Activated CD4-positive, CD25-positive, alpha-beta regulatory T cell treated with anti-CD3 and anti-CD28 coated beads, Interleukin-2, amount 50 U/mL, for 24 hours (primary cell): Measurements from ENCODE around the gene NLRC5.
"Not testable (repeated sequence)": the region's sequence is repeated elsewhere in the genome, so short reads cannot be mapped to it uniquely, and the experiment has no call there.

Source experiments
- ATAC-seq, 2 donors: fragments of 150-1000 bp; cut with Tn5 transposase; one replicate each; pipeline ENCODE4 v1.10.0; 2021; ENCODE audit warnings: mild to moderate bottlenecking in 1 of 2, moderate library complexity in 1 of 2

NLRC5 gene

GRCh38 chr16:56964243-56965148 lies 24.9 kb upstream of the NLRC5 start:
- peak; percentile 84 to 93 for ATAC-seq

- ATAC-seq, result no peak
Measured at GRCh38 chr16:56965149-56966092, 23.9 kb upstream of the NLRC5 start.

GRCh38 chr16:56966093-56966475 lies 23.3 kb upstream of the NLRC5 start:
- no peak for ATAC-seq

- ATAC-seq, result no peak
Measured at GRCh38 chr16:56967733-56968132, 21.6 kb upstream of the NLRC5 start.

- ATAC-seq, result no peak
Measured at GRCh38 chr16:56969769-56970168, 19.6 kb upstream of the NLRC5 start.

- ATAC-seq, result peak; percentile 57 to 64
Measured at GRCh38 chr16:56970934-56971767, 18.2 kb upstream of the NLRC5 start.

GRCh38 chr16:56971768-56972043 lies 17.7 kb upstream of the NLRC5 start:
- ATAC-seq, result no peak

- no peak for ATAC-seq
Measured at GRCh38 chr16:56972403-56973293, 16.7 kb upstream of the NLRC5 start.

- ATAC-seq, result no peak
Measured at GRCh38 chr16:56973294-56973689, 16.1 kb upstream of the NLRC5 start.

GRCh38 chr16:56973899-56974298 lies 15.5 kb upstream of the NLRC5 start:
- not testable (repeated sequence) for ATAC-seq

GRCh38 chr16:56974549-56975300 lies 14.6 kb upstream of the NLRC5 start:
- peak; percentile 17 to 29 for ATAC-seq

GRCh38 chr16:56975714-56976113 lies 13.6 kb upstream of the NLRC5 start:
- no peak for ATAC-seq

- ATAC-seq, result no peak
Measured at GRCh38 chr16:56977216-56977615, 12.1 kb upstream of the NLRC5 start.

GRCh38 chr16:56977823-56978430 lies 11.4 kb upstream of the NLRC5 start:
- ATAC-seq, result no peak

- ATAC-seq, result no peak
Measured at GRCh38 chr16:56980201-56980535, 9.2 kb upstream of the NLRC5 start.

- no peak for ATAC-seq
Measured at GRCh38 chr16:56980792-56981724, 8.3 kb upstream of the NLRC5 start.

- ATAC-seq, result no peak
Measured at GRCh38 chr16:56981729-56982271, 7.6 kb upstream of the NLRC5 start.

- no peak for ATAC-seq
Measured at GRCh38 chr16:56982695-56983094, 6.7 kb upstream of the NLRC5 start.

GRCh38 chr16:56983211-56983751 lies 6.1 kb upstream of the NLRC5 start:
- no peak for ATAC-seq
